Thoracic aorta (tissue), 2 donors: ENCODE results near the gene ATP1A1. TPM values are rescaled to one million over a fixed set of nuclear protein-coding genes. Genes with fewer than 3 reads are reported as not detected.

Source experiments
- ATAC-seq: fragments of 150-250 bp; one replicate; pipeline ENCODE4 v1.8.0; 2017; ENCODE audit warnings: low read depth; ENCODE audit not compliant: insufficient number of reproducible peaks, low FRiP score
- DNase-seq: peaks from one replicate; pipeline ENCODE4 v3.0.0-alpha.2; 2020; ENCODE audit warnings: low spot score
- H3K27ac ChIP-seq, 2 donors: fragments of 200-600 bp; sonication (generic); 1 replicate in 1 of 2; 2 replicates in 1 of 2; pipeline ENCODE4 v1.5.1; 2016; ENCODE audit warnings: mild to moderate bottlenecking in 2 of 2, moderate library complexity in 2 of 2
- H3K27me3 ChIP-seq: fragments of 200-600 bp; sonication (generic); replicated peaks from 2 replicates; pipeline ENCODE4 v1.6.0; 2016; ENCODE audit warnings: mild to moderate bottlenecking; ENCODE audit not compliant: insufficient read depth
- H3K36me3 ChIP-seq: fragments of 200-600 bp; sonication (generic); one replicate; pipeline ENCODE4 v1.5.1; 2016
- H3K4me1 ChIP-seq, 2 donors: fragments of 200-600 bp; sonication (generic); 1 replicate in 1 of 2; 2 replicates in 1 of 2; pipeline versions ENCODE4 v1.5.1 to v1.6.0; 2016; ENCODE audit warnings: low read depth in 2 of 2, mild to moderate bottlenecking in 1 of 2; ENCODE audit not compliant: control insufficient read depth in 1 of 2
- H3K4me3 ChIP-seq: fragments of 200-600 bp; sonication (generic); 2 replicates; pipeline ENCODE4 v1.5.1; 2016; ENCODE audit warnings: mild to moderate bottlenecking
- H3K9me3 ChIP-seq: fragments of 200-600 bp; sonication (generic); 2 replicates; pipeline ENCODE4 v1.5.1; 2016
- CTCF ChIP-seq: fragments of 200-600 bp; sonication (generic); IDR thresholded peaks from one replicate; pipeline ENCODE4 v1.5.1; 2019; ENCODE audit warnings: antibody characterized with exemption
- total RNA-seq, 2 donors: library from RNA; depleted of rRNA; stranded (reverse); fragments of >200 nt; gene quantifications; one replicate each; pipeline versions ENCODE4 v1.1.0 to v1.2.3, GENCODE V29; 2016

Gene ATP1A1
- total RNA-seq, 2 donors from 2014 or later, result 244 to 310 TPM

GRCh38 chr1:116453906-116454305, 80.9 kb downstream of the ATP1A1 start:
- H3K4me1 ChIP-seq, result peaks cover 2 to 9% of the 10 kb centered on the region in 2 donors
- no peaks in the 10 kb centered on the region for H3K27me3 ChIP-seq
- H3K27ac ChIP-seq, result no peak overlapping the region
- no peaks in the 10 kb centered on the region for H3K9me3 ChIP-seq
- no peak for TF ChIP-seq CTCF
- no peak overlapping the region for H3K4me3 ChIP-seq
- DNase-seq, result no peak
- H3K36me3 ChIP-seq, result no peaks in the 10 kb centered on the region
- no peak for ATAC-seq

Other genes starting within 250 kb of the ATP1A1 start
- gene CD58, start 197.8 kb downstream of the ATP1A1 start, total RNA-seq, result 10 to 100 TPM; 44.2 to 53.2 TPM